MCF 10A (cell line): ENCODE measurements around the gene SERPINA9. TPM values are rescaled to one million over a fixed set of nuclear protein-coding genes. Genes with fewer than 3 reads are reported as not detected.

Experiments
- BruUV-seq: library from RNA; stranded (reverse); fragments of 400-500 nt; replicated peaks from 2 replicates; lab custom pipeline; 2021; lab: Mats Ljungman, UMichigan
- CTCF ChIA-PET: fragments of 300-600 bp; sonication (Branson Sonifier 250); formaldehyde crosslinking; extraction: SDS; loops from one replicate; lab custom pipeline; 2021; ENCODE audit warnings: antibody characterized with exemption, inconsistent platforms; lab: Yijun Ruan, JAX
- POLR2A ChIA-PET: fragments of 300-600, 350-650 bp; sonication (Branson Sonifier 250); formaldehyde crosslinking; extraction: SDS; loops from one replicate; lab custom pipeline; 2020; ENCODE audit warnings: antibody characterized with exemption, inconsistent platforms; lab: Yijun Ruan, JAX
- DNase-seq: peaks from one replicate; pipeline ENCODE4 v3.0.0-alpha.2; 2018; ENCODE audit not compliant: unreplicated experiment
- H3K27ac Mint-ChIP-seq: one replicate; pipeline ENCODE4 v1.8.0; 2022; ENCODE audit warnings: mild to moderate bottlenecking, low read depth, mixed read lengths; ENCODE audit not compliant: unreplicated experiment
- H3K27me3 Mint-ChIP-seq: one replicate; pipeline ENCODE4 v1.8.0; 2022; ENCODE audit warnings: mixed read lengths; ENCODE audit not compliant: insufficient read depth, unreplicated experiment
- H3K36me3 Mint-ChIP-seq: one replicate; pipeline ENCODE4 v1.8.0; 2022; ENCODE audit warnings: mild to moderate bottlenecking, moderate library complexity, mixed read lengths; ENCODE audit not compliant: insufficient read depth, unreplicated experiment
- H3K4me1 Mint-ChIP-seq: one replicate; pipeline ENCODE4 v1.8.0; 2022; ENCODE audit warnings: mixed read lengths; ENCODE audit not compliant: insufficient read depth, unreplicated experiment
- H3K4me3 Mint-ChIP-seq: one replicate; pipeline ENCODE4 v1.8.0; 2022; ENCODE audit warnings: mild to moderate bottlenecking, moderate library complexity, mixed read lengths; ENCODE audit not compliant: unreplicated experiment
- H3K9me3 Mint-ChIP-seq: one replicate; pipeline ENCODE4 v1.8.0; 2022; ENCODE audit warnings: mixed read lengths; ENCODE audit not compliant: unreplicated experiment
- intact Hi-C: fragments of 100-400 bp; cut with micrococcal nuclease; formaldehyde crosslinking; loops from 2 replicates; pipeline ENCODE4 v1.14.1; 2022
- total RNA-seq: library from RNA; stranded (reverse); gene quantifications from 2 replicates; pipeline ENCODE4 v1.2.3, GENCODE V29; 2022
- TF ChIP-seq, protein P1 (sequence below): fragments of 200-600 bp; IDR thresholded peaks from one replicate; pipeline ENCODE4 v1.8.0; 2022; ENCODE audit warnings: antibody characterized with exemption, mild to moderate bottlenecking; ENCODE audit not compliant: unreplicated experiment

The SERPINA9 gene
- total RNA-seq, 1 experiment from 2014 or later: not detected

DNA sequence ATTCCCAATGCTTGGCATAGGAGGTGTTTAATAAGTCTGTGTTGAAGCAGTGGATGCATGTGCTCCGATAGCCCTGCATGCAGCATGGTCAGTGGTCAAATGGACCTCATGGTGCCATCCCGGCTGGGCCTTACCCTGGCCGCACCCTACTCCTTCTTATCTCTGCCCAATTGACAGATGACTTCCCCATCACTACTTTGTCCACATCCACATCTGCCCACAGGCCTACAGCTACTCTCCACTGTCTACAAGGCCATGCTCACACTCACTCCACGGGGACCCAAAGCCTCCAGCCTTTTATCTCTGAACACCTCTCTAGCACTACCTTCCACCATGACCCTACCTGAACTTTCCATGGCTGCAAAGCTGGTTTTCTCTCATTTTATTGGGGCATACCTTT is 34.9 kb downstream of the SERPINA9 start:
- no peak overlapping the region for H3K27ac Mint-ChIP-seq
- intact Hi-C loops: no loop called here
- ChIA-PET POLR2A (no interaction called here), CTCF (interaction anchor here (0.7 kb wide), 1 partner anchor 99 kb away, joined by 3 read pairs; no protein-coding TSS in a partner anchor)
- peaks cover 7% of the 10 kb centered on the region for H3K9me3 Mint-ChIP-seq
- BruUV-seq: no TSS peak
- no peak overlapping the region for H3K4me3 Mint-ChIP-seq
- TF ChIP-seq, protein P1, sequence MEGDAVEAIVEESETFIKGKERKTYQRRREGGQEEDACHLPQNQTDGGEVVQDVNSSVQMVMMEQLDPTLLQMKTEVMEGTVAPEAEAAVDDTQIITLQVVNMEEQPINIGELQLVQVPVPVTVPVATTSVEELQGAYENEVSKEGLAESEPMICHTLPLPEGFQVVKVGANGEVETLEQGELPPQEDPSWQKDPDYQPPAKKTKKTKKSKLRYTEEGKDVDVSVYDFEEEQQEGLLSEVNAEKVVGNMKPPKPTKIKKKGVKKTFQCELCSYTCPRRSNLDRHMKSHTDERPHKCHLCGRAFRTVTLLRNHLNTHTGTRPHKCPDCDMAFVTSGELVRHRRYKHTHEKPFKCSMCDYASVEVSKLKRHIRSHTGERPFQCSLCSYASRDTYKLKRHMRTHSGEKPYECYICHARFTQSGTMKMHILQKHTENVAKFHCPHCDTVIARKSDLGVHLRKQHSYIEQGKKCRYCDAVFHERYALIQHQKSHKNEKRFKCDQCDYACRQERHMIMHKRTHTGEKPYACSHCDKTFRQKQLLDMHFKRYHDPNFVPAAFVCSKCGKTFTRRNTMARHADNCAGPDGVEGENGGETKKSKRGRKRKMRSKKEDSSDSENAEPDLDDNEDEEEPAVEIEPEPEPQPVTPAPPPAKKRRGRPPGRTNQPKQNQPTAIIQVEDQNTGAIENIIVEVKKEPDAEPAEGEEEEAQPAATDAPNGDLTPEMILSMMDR: no peak
- DNase-seq: no peak
- no peaks in the 10 kb centered on the region for H3K4me1 Mint-ChIP-seq
- H3K36me3 Mint-ChIP-seq: peaks cover 4% of the 10 kb centered on the region
- H3K27me3 Mint-ChIP-seq: no peaks in the 10 kb centered on the region

DNA sequence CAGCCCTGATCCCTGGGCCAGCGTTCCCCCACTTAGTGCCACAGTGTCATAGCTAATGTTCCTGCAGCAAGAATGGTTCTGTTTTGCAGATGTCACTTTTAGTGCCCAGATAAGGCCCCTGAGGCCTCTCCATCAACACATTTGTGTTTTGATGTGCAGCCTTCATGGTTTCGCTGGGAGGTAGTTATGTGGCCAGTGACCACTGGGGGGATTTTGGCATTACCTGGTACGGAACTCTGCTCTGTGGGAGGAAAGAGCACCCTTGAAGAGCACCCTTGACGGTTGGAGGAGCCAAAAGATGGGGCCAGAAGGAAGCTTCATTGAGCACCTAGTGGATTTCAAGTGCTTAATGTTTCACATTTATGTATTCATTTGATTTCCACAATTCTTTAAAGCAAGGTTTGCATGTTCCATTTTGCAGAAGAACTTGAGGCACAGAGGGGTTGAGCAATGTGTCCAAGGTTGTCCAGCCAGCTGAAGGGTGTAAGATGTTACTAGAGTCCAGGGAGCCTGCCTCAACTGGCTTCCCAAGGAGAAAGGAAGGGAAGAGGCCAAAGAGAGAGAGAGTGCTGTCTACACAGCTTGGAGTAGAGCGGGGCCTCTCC is 36.4 kb downstream of the SERPINA9 start:
- H3K9me3 Mint-ChIP-seq: peaks cover 7% of the 10 kb centered on the region
- no peaks in the 10 kb centered on the region for H3K27me3 Mint-ChIP-seq
- peaks cover 4% of the 10 kb centered on the region for H3K36me3 Mint-ChIP-seq
- ChIA-PET POLR2A (no interaction called here), CTCF (interaction anchor here (2.0 kb wide), 1 partner anchor 47 kb away, joined by 7 read pairs; no protein-coding TSS in a partner anchor)
- intact Hi-C loops: no loop called here
- H3K27ac Mint-ChIP-seq: no peak overlapping the region
- BruUV-seq: no TSS peak
- no peaks in the 10 kb centered on the region for H3K4me1 Mint-ChIP-seq
- no peak for DNase-seq
- TF ChIP-seq, protein P1: no peak
- no peak overlapping the region for H3K4me3 Mint-ChIP-seq

DNA sequence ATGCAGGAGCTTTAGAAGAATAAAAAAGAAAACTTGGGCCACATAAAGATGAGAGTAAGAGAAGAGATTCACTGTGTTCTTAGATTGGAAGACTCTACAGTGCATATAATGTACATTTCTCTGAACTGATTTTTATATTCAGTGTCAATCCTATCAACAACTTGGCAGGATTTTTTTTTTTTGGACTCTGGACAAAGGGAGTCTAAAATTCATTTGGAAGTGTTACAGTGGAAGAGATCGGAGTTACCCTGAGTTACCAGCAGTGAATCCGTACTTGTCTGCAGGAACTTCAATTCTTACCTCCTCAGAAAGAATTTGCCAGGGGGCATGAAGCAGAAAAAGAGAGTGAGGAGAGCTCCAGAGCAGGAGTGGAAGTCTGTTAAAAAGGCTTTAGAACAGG is 47.4 kb downstream of the SERPINA9 start:
- CTCF ChIA-PET: interaction anchor here (0.6 to 1.7 kb wide), 5 partner anchors 32 to 635 kb away, joined by 3 to 7 read pairs (median 4); no protein-coding TSS in a partner anchor
- no peak overlapping the region for H3K4me3 Mint-ChIP-seq
- intact Hi-C loops: no loop called here

DNA sequence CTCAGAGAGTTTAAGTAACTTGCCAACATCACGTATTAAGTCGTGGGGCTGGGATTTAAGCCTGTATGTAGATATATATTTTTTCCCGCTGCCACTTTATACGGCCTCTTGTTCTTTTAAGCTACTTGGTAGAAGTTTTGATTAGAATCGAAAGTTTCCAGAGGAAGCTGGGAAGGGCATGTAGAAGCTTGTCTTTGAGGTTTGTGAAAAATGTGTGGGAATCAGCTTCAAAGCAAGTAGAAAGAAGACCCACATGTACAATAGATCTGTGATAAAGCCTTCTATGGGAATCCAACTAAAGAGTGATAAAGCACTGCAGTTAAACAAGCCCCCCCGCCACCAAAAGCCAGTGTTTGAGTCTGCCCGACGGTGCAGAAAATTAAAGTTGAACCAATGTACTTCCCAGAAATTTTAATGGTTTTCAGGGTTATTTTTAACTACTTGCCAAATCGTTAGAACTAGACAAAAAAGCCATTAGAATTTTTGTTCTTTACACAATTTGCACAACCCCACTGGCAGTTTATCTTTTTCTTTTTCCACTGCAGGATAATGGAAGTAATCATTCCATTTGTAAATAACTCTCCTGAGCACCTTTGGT is 48.9 kb downstream of the SERPINA9 start:
- H3K4me1 Mint-ChIP-seq: no peaks in the 10 kb centered on the region
- BruUV-seq: no TSS peak
- H3K36me3 Mint-ChIP-seq: no peaks in the 10 kb centered on the region
- intact Hi-C loops: no loop called here
- ChIA-PET CTCF (interaction anchor here (0.5 to 1.9 kb wide), 4 partner anchors 59 to 771 kb away, joined by 3 to 9 read pairs (median 4); no protein-coding TSS in a partner anchor), POLR2A (no interaction called here)
- no peaks in the 10 kb centered on the region for H3K27me3 Mint-ChIP-seq
- no peak overlapping the region for H3K4me3 Mint-ChIP-seq
- H3K9me3 Mint-ChIP-seq: peaks cover 8% of the 10 kb centered on the region
- H3K27ac Mint-ChIP-seq: no peak overlapping the region
- TF ChIP-seq, protein P1: no peak
- no peak for DNase-seq

More for the DNA sequence above, 47.4 kb downstream of the SERPINA9 start:
- no peaks in the 10 kb centered on the region for H3K36me3 Mint-ChIP-seq
- peaks cover 8% of the 10 kb centered on the region for H3K9me3 Mint-ChIP-seq
- no peak overlapping the region for H3K27ac Mint-ChIP-seq
- no peaks in the 10 kb centered on the region for H3K4me1 Mint-ChIP-seq
- POLR2A ChIA-PET: no interaction called here
- BruUV-seq: no TSS peak
- H3K27me3 Mint-ChIP-seq: no peaks in the 10 kb centered on the region
- DNase-seq: no peak
- TF ChIP-seq, protein P1: no peak
